WTC11 (cell line): ENCODE data around the gene TMEM14C. TPM values are rescaled to one million over a fixed set of nuclear protein-coding genes. Genes with fewer than 3 reads are reported as not detected.

Experiments
- ATAC-seq: fragments of 200-7000 bp; cut with Tn5 transposase; 2 replicates; pipeline ENCODE4 v1.10.0; 2021; ENCODE audit warnings: mild to moderate bottlenecking, moderate library complexity
- CTCF ChIA-PET: fragments of 300-600 bp; sonication (Branson Sonifier 250); formaldehyde crosslinking; loops from one replicate; lab custom pipeline; 2021; ENCODE audit warnings: antibody characterized with exemption; lab: Charles Lee
- POLR2A ChIA-PET: fragments of 350-600 bp; sonication (Branson Sonifier 250); formaldehyde crosslinking; loops from one replicate; lab custom pipeline; 2021; ENCODE audit warnings: antibody characterized with exemption; lab: Charles Lee
- DNase-seq: peaks from one replicate; pipeline ENCODE4 v3.0.0; 2021; ENCODE audit warnings: low spot score
- H3K27ac Mint-ChIP-seq: 2 replicates; pipeline ENCODE4 v1.8.0; 2021; ENCODE audit warnings: mixed read lengths
- H3K27me3 Mint-ChIP-seq: 2 replicates; pipeline ENCODE4 v1.8.0; 2021; ENCODE audit warnings: low read depth, mild to moderate bottlenecking, moderate library complexity, mixed read lengths
- H3K36me3 Mint-ChIP-seq: 2 replicates; pipeline ENCODE4 v1.8.0; 2021; ENCODE audit warnings: mixed read lengths
- H3K4me1 Mint-ChIP-seq: 2 replicates; pipeline ENCODE4 v1.8.0; 2022; ENCODE audit warnings: mixed read lengths
- H3K4me3 Mint-ChIP-seq: 2 replicates; pipeline ENCODE4 v1.8.0; 2021; ENCODE audit warnings: mild to moderate bottlenecking, moderate library complexity, mixed read lengths
- H3K9me3 Mint-ChIP-seq: 2 replicates; pipeline ENCODE4 v1.8.0; 2021; ENCODE audit warnings: mixed read lengths
- HMGA2 ChIP-seq: fragments of 250-450 bp; sonication (Bioruptor Pico); IDR thresholded peaks from 2 replicates; pipeline ENCODE4 v1.4.0; 2021; ENCODE audit warnings: mild to moderate bottlenecking, moderate library complexity
- JAZF1 ChIP-seq: fragments of 250-450 bp; sonication (Bioruptor Pico); IDR thresholded peaks from 2 replicates; pipeline ENCODE4 v1.9.0; 2021; ENCODE audit warnings: moderate library complexity, mild to moderate bottlenecking, inconsistent platforms
- SOX15 ChIP-seq: fragments of 250-450 bp; sonication (Bioruptor Pico); IDR thresholded peaks from 2 replicates; pipeline ENCODE4 v1.9.0; 2021; ENCODE audit warnings: mild to moderate bottlenecking
- ZBTB21 ChIP-seq: sonication (generic); formaldehyde crosslinking; IDR thresholded peaks from 2 replicates; pipeline ENCODE4 v1.8.1; 2023; ENCODE audit warnings: mild to moderate bottlenecking, missing genetic modification reagents, borderline replicate concordance
- ZNF423 ChIP-seq: fragments of 250-450 bp; sonication (Bioruptor Pico); IDR thresholded peaks from 2 replicates; pipeline ENCODE4 v2.1.2; 2022; ENCODE audit warnings: mild to moderate bottlenecking, moderate library complexity
- total RNA-seq: library from RNA; stranded (reverse); gene quantifications from 3 replicates; pipeline ENCODE4 v1.2.3, GENCODE V29; 2021
- TF ChIP-seq, protein P1 (sequence below): sonication (generic); formaldehyde crosslinking; IDR thresholded peaks from 2 replicates; pipeline ENCODE4 v1.8.0; 2022; ENCODE audit warnings: mild to moderate bottlenecking, missing genetic modification reagents
- TF ChIP-seq, protein P2 (sequence below): fragments of 250-450 bp; sonication (Bioruptor Pico); IDR thresholded peaks from 2 replicates; pipeline ENCODE4 v2.1.2; 2022; ENCODE audit warnings: mild to moderate bottlenecking, moderate library complexity
- TF ChIP-seq, protein P3 (sequence below): sonication (generic); formaldehyde crosslinking; IDR thresholded peaks from 2 replicates; pipeline ENCODE4 v1.8.1; 2022; ENCODE audit warnings: low read depth, missing genetic modification reagents, borderline replicate concordance
- TF ChIP-seq, protein P4 (sequence below): sonication (generic); formaldehyde crosslinking; IDR thresholded peaks from 2 replicates; pipeline ENCODE4 v1.8.0; 2023; ENCODE audit warnings: mild to moderate bottlenecking, missing genetic modification reagents
- TF ChIP-seq, protein P5 (sequence below): sonication (generic); formaldehyde crosslinking; IDR thresholded peaks from 2 replicates; pipeline ENCODE4 v1.8.1; 2023; ENCODE audit warnings: mild to moderate bottlenecking, missing genetic modification reagents
- TF ChIP-seq, protein P6 (sequence below): sonication (generic); formaldehyde crosslinking; IDR thresholded peaks from 2 replicates; pipeline ENCODE4 v1.8.0; 2023; ENCODE audit warnings: missing genetic modification reagents, mild to moderate bottlenecking, borderline replicate concordance
- TF ChIP-seq, protein P7 (sequence below): sonication (generic); formaldehyde crosslinking; IDR thresholded peaks from 2 replicates; pipeline ENCODE4 v1.8.1; 2023; ENCODE audit warnings: mild to moderate bottlenecking, missing genetic modification reagents, moderate library complexity
- TF ChIP-seq, protein P8 (sequence below): sonication (generic); formaldehyde crosslinking; conservative IDR thresholded peaks from 2 replicates; pipeline ENCODE4 v1.8.1; 2023; ENCODE audit warnings: mild to moderate bottlenecking, low read depth, missing genetic modification reagents, moderate library complexity

The TMEM14C gene
- total RNA-seq, 1 experiment from 2014 or later: 103 TPM

DNA sequence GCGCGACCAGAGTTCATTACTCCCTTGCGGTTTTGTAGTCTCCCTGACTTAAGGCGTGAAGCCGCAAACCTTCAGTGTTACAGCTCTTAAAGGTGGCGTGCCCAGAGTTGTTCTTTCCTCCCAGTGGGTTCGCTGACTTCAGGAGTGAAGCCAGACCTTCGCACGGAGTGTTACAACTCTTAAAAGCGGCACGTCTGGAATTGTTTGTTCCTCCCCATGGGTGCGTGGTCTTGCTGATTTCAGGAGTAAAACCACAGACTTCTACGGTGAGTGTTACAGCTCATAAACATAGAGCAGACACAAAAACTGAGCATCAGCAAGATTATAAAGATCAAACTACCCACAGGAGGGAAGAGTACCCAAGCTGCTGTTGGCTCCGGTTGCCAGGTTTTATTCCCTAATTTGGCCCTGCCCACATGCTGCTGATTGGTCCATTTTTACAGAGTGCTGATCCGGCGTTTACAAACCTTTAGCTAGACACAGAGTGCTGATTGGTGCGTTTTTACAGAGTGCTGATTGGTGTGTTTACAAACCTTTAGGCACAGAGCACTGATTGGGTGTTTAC is 10.4 kb downstream of the TMEM14C start (continued):
- TF ChIP-seq, protein P1, sequence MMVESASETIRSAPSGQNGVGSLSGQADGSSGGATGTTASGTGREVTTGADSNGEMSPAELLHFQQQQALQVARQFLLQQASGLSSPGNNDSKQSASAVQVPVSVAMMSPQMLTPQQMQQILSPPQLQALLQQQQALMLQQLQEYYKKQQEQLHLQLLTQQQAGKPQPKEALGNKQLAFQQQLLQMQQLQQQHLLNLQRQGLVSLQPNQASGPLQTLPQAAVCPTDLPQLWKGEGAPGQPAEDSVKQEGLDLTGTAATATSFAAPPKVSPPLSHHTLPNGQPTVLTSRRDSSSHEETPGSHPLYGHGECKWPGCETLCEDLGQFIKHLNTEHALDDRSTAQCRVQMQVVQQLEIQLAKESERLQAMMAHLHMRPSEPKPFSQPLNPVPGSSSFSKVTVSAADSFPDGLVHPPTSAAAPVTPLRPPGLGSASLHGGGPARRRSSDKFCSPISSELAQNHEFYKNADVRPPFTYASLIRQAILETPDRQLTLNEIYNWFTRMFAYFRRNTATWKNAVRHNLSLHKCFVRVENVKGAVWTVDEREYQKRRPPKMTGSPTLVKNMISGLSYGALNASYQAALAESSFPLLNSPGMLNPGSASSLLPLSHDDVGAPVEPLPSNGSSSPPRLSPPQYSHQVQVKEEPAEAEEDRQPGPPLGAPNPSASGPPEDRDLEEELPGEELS (CRISPR knock-in tag): no peak
- TF ChIP-seq, protein P2, sequence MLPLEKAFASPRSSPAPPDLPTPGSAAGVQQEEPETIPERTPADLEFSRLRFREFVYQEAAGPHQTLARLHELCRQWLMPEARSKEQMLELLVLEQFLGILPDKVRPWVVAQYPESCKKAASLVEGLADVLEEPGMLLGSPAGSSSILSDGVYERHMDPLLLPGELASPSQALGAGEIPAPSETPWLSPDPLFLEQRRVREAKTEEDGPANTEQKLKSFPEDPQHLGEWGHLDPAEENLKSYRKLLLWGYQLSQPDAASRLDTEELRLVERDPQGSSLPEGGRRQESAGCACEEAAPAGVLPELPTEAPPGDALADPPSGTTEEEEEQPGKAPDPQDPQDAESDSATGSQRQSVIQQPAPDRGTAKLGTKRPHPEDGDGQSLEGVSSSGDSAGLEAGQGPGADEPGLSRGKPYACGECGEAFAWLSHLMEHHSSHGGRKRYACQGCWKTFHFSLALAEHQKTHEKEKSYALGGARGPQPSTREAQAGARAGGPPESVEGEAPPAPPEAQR (CRISPR knock-in tag): no peak
- no peak for TF ChIP-seq SOX15 (CRISPR knock-in tag)
- TF ChIP-seq, protein P3, sequence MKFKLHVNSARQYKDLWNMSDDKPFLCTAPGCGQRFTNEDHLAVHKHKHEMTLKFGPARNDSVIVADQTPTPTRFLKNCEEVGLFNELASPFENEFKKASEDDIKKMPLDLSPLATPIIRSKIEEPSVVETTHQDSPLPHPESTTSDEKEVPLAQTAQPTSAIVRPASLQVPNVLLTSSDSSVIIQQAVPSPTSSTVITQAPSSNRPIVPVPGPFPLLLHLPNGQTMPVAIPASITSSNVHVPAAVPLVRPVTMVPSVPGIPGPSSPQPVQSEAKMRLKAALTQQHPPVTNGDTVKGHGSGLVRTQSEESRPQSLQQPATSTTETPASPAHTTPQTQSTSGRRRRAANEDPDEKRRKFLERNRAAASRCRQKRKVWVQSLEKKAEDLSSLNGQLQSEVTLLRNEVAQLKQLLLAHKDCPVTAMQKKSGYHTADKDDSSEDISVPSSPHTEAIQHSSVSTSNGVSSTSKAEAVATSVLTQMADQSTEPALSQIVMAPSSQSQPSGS: no peak

DNA sequence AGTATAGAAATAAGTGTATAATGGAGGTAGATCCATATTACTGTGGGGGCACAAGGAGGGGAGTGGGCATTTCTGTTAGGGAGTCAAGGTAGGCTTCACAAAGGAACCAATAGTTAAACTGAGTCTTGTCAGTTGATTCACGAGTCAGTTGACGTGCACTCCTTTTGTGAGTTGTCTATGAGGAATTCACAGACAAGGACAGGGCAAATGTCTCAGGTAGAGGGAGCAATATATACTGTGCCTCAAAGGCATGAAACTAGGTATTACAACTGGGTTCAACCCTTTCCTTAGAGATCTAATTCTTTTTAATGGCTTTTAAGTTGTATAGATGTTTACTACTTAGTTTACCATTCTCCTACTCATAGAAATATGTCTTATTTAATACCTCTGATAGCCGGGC is 11.0 kb downstream of the TMEM14C start:
- ATAC-seq: no peak
- TF ChIP-seq ZBTB21 (no peak), HMGA2 (CRISPR knock-in tag) (no peak), ZNF423 (CRISPR knock-in tag) (no peak), JAZF1 (no peak)
- TF ChIP-seq, protein P4, sequence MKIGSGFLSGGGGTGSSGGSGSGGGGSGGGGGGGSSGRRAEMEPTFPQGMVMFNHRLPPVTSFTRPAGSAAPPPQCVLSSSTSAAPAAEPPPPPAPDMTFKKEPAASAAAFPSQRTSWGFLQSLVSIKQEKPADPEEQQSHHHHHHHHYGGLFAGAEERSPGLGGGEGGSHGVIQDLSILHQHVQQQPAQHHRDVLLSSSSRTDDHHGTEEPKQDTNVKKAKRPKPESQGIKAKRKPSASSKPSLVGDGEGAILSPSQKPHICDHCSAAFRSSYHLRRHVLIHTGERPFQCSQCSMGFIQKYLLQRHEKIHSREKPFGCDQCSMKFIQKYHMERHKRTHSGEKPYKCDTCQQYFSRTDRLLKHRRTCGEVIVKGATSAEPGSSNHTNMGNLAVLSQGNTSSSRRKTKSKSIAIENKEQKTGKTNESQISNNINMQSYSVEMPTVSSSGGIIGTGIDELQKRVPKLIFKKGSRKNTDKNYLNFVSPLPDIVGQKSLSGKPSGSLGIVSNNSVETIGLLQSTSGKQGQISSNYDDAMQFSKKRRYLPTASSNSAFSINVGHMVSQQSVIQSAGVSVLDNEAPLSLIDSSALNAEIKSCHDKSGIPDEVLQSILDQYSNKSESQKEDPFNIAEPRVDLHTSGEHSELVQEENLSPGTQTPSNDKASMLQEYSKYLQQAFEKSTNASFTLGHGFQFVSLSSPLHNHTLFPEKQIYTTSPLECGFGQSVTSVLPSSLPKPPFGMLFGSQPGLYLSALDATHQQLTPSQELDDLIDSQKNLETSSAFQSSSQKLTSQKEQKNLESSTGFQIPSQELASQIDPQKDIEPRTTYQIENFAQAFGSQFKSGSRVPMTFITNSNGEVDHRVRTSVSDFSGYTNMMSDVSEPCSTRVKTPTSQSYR (CRISPR knock-in tag): no peak
- TF ChIP-seq, protein P5, sequence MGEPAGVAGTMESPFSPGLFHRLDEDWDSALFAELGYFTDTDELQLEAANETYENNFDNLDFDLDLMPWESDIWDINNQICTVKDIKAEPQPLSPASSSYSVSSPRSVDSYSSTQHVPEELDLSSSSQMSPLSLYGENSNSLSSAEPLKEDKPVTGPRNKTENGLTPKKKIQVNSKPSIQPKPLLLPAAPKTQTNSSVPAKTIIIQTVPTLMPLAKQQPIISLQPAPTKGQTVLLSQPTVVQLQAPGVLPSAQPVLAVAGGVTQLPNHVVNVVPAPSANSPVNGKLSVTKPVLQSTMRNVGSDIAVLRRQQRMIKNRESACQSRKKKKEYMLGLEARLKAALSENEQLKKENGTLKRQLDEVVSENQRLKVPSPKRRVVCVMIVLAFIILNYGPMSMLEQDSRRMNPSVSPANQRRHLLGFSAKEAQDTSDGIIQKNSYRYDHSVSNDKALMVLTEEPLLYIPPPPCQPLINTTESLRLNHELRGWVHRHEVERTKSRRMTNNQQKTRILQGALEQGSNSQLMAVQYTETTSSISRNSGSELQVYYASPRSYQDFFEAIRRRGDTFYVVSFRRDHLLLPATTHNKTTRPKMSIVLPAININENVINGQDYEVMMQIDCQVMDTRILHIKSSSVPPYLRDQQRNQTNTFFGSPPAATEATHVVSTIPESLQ: no peak
- TF ChIP-seq, protein P6, sequence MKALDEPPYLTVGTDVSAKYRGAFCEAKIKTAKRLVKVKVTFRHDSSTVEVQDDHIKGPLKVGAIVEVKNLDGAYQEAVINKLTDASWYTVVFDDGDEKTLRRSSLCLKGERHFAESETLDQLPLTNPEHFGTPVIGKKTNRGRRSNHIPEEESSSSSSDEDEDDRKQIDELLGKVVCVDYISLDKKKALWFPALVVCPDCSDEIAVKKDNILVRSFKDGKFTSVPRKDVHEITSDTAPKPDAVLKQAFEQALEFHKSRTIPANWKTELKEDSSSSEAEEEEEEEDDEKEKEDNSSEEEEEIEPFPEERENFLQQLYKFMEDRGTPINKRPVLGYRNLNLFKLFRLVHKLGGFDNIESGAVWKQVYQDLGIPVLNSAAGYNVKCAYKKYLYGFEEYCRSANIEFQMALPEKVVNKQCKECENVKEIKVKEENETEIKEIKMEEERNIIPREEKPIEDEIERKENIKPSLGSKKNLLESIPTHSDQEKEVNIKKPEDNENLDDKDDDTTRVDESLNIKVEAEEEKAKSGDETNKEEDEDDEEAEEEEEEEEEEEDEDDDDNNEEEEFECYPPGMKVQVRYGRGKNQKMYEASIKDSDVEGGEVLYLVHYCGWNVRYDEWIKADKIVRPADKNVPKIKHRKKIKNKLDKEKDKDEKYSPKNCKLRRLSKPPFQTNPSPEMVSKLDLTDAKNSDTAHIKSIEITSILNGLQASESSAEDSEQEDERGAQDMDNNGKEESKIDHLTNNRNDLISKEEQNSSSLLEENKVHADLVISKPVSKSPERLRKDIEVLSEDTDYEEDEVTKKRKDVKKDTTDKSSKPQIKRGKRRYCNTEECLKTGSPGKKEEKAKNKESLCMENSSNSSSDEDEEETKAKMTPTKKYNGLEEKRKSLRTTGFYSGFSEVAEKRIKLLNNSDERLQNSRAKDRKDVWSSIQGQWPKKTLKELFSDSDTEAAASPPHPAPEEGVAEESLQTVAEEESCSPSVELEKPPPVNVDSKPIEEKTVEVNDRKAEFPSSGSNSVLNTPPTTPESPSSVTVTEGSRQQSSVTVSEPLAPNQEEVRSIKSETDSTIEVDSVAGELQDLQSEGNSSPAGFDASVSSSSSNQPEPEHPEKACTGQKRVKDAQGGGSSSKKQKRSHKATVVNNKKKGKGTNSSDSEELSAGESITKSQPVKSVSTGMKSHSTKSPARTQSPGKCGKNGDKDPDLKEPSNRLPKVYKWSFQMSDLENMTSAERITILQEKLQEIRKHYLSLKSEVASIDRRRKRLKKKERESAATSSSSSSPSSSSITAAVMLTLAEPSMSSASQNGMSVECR (CRISPR knock-in tag): no peak
- TF ChIP-seq, protein P7, sequence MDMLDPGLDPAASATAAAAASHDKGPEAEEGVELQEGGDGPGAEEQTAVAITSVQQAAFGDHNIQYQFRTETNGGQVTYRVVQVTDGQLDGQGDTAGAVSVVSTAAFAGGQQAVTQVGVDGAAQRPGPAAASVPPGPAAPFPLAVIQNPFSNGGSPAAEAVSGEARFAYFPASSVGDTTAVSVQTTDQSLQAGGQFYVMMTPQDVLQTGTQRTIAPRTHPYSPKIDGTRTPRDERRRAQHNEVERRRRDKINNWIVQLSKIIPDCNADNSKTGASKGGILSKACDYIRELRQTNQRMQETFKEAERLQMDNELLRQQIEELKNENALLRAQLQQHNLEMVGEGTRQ (CRISPR knock-in tag): no peak
- TF ChIP-seq, protein P8, sequence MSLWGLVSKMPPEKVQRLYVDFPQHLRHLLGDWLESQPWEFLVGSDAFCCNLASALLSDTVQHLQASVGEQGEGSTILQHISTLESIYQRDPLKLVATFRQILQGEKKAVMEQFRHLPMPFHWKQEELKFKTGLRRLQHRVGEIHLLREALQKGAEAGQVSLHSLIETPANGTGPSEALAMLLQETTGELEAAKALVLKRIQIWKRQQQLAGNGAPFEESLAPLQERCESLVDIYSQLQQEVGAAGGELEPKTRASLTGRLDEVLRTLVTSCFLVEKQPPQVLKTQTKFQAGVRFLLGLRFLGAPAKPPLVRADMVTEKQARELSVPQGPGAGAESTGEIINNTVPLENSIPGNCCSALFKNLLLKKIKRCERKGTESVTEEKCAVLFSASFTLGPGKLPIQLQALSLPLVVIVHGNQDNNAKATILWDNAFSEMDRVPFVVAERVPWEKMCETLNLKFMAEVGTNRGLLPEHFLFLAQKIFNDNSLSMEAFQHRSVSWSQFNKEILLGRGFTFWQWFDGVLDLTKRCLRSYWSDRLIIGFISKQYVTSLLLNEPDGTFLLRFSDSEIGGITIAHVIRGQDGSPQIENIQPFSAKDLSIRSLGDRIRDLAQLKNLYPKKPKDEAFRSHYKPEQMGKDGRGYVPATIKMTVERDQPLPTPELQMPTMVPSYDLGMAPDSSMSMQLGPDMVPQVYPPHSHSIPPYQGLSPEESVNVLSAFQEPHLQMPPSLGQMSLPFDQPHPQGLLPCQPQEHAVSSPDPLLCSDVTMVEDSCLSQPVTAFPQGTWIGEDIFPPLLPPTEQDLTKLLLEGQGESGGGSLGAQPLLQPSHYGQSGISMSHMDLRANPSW (CRISPR knock-in tag): no peak

More for the DNA sequence above, 11.0 kb downstream of the TMEM14C start:
- Mint-ChIP-seq H3K9me3 (no peaks in the 10 kb centered on the region), H3K36me3 (peaks cover 33% of the 10 kb centered on the region), H3K27ac (peak overlapping the region; percentile 57; the same call in 1 of the 2 replicates), H3K27me3 (no peaks in the 10 kb centered on the region), H3K4me3 (no peak overlapping the region), H3K4me1 (no peaks in the 10 kb centered on the region)
- CTCF ChIA-PET: no interaction called here
- POLR2A ChIA-PET: no interaction called here
- no peak for DNase-seq
